ENCODE data around the gene SLC35C1. TPM values are rescaled to one million over a fixed set of nuclear protein-coding genes. Genes with fewer than 3 reads are reported as not detected.
A peak's percentile ranks its signal among the peaks of the same experiment; 100 is the strongest.

SLC35C1 gene
- total and polyA plus RNA-seq, 2 of the 13 experiments (the other 11 are each of a cell fraction or from before 2014, with no cell fraction given), result 2.9 to 7.0 TPM

GRCh38 chr11:45843158-45843924 lies 38.4 kb downstream of the SLC35C1 start (continued):
- TF ChIP-seq, protein P1, sequence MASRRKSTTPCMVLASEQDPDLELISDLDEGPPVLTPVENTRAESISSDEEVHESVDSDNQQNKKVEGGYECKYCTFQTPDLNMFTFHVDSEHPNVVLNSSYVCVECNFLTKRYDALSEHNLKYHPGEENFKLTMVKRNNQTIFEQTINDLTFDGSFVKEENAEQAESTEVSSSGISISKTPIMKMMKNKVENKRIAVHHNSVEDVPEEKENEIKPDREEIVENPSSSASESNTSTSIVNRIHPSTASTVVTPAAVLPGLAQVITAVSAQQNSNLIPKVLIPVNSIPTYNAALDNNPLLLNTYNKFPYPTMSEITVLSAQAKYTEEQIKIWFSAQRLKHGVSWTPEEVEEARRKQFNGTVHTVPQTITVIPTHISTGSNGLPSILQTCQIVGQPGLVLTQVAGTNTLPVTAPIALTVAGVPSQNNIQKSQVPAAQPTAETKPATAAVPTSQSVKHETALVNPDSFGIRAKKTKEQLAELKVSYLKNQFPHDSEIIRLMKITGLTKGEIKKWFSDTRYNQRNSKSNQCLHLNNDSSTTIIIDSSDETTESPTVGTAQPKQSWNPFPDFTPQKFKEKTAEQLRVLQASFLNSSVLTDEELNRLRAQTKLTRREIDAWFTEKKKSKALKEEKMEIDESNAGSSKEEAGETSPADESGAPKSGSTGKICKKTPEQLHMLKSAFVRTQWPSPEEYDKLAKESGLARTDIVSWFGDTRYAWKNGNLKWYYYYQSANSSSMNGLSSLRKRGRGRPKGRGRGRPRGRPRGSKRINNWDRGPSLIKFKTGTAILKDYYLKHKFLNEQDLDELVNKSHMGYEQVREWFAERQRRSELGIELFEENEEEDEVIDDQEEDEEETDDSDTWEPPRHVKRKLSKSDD (CRISPR knock-in tag; IDR thresholded peaks at IDR 0.05; ENCODE audit: low read depth), result peak; percentile 30; the same call in 1 of the 2 replicates
- TF ChIP-seq ZGPAT (CRISPR knock-in tag; IDR thresholded peaks at IDR 0.05) (peak; percentile 73), SYNCRIP (IDR thresholded peaks at IDR 0.05; ENCODE audit: insufficient read depth, low read depth, low read length) (no peak), CC2D1A (CRISPR knock-in tag; IDR thresholded peaks at IDR 0.05) (no peak), GATAD1 (CRISPR knock-in tag; IDR thresholded peaks at IDR 0.05) (peak; percentile 54), ZNF501 (CRISPR knock-in tag; IDR thresholded peaks at IDR 0.05) (peak; percentile 76; the same call in 1 of the 2 replicates), ZNF44 (CRISPR knock-in tag; IDR thresholded peaks at IDR 0.05) (0 out of 2 replicates have a peak, but pooled peaks have one; percentile 69), ZBED4 (CRISPR knock-in tag; IDR thresholded peaks at IDR 0.05; ENCODE audit: borderline replicate concordance) (no peak), ZMYM2 (CRISPR knock-in tag; IDR thresholded peaks at IDR 0.05) (no peak), FOXA3 (CRISPR knock-in tag; IDR thresholded peaks at IDR 0.05) (peak; percentile 65), ZNF567 (CRISPR knock-in tag; IDR thresholded peaks at IDR 0.05; ENCODE audit: borderline replicate concordance) (no peak), ZNF317 (CRISPR knock-in tag; IDR thresholded peaks at IDR 0.05) (0 out of 2 replicates have a peak, but pooled peaks have one; percentile 21), PAXIP1 (CRISPR knock-in tag; conservative IDR thresholded peaks at IDR 0.05) (peak; percentile 80), ZNF550 (CRISPR knock-in tag; IDR thresholded peaks at IDR 0.05; ENCODE audit: borderline replicate concordance) (no peak), ZNF12 (CRISPR knock-in tag; IDR thresholded peaks at IDR 0.05) (no peak)

Measured in HepG2 (cell line).